Thoracic aorta (tissue), 2 donors: ENCODE results near the gene ALDH7A1. TPM values are rescaled to one million over a fixed set of nuclear protein-coding genes. Genes with fewer than 3 reads are reported as not detected.
A peak's percentile ranks its signal among the peaks of the same experiment; 100 is the strongest.
"Not testable (repeated sequence)": the region's sequence is repeated elsewhere in the genome, so short reads cannot be mapped to it uniquely, and the experiment has no call there.

Experiments used
- ATAC-seq: fragments of 150-250 bp; one replicate; pipeline ENCODE4 v1.8.0; 2017; ENCODE audit warnings: low read depth; ENCODE audit not compliant: insufficient number of reproducible peaks, low FRiP score
- DNase-seq: peaks from one replicate; pipeline ENCODE4 v3.0.0-alpha.2; 2020; ENCODE audit warnings: low spot score
- H3K27ac ChIP-seq, 2 donors: fragments of 200-600 bp; sonication (generic); 1 replicate in 1 of 2; 2 replicates in 1 of 2; pipeline ENCODE4 v1.5.1; 2016; ENCODE audit warnings: mild to moderate bottlenecking in 2 of 2, moderate library complexity in 2 of 2
- H3K27me3 ChIP-seq: fragments of 200-600 bp; sonication (generic); replicated peaks from 2 replicates; pipeline ENCODE4 v1.6.0; 2016; ENCODE audit warnings: mild to moderate bottlenecking; ENCODE audit not compliant: insufficient read depth
- H3K36me3 ChIP-seq: fragments of 200-600 bp; sonication (generic); one replicate; pipeline ENCODE4 v1.5.1; 2016
- H3K4me1 ChIP-seq, 2 donors: fragments of 200-600 bp; sonication (generic); 1 replicate in 1 of 2; 2 replicates in 1 of 2; pipeline versions ENCODE4 v1.5.1 to v1.6.0; 2016; ENCODE audit warnings: low read depth in 2 of 2, mild to moderate bottlenecking in 1 of 2; ENCODE audit not compliant: control insufficient read depth in 1 of 2
- H3K4me3 ChIP-seq: fragments of 200-600 bp; sonication (generic); 2 replicates; pipeline ENCODE4 v1.5.1; 2016; ENCODE audit warnings: mild to moderate bottlenecking
- H3K9me3 ChIP-seq: fragments of 200-600 bp; sonication (generic); 2 replicates; pipeline ENCODE4 v1.5.1; 2016
- total RNA-seq, 2 donors: library from RNA; depleted of rRNA; stranded (reverse); fragments of >200 nt; gene quantifications; one replicate each; pipeline versions ENCODE4 v1.1.0 to v1.2.3, GENCODE V29; 2016
- TF ChIP-seq, protein P1 (sequence below): fragments of 200-600 bp; sonication (generic); IDR thresholded peaks from one replicate; pipeline ENCODE4 v1.5.1; 2019; ENCODE audit warnings: antibody characterized with exemption

ALDH7A1 gene
- total RNA-seq, 2 donors from 2014 or later: 17.6 to 52.6 TPM

DNA sequence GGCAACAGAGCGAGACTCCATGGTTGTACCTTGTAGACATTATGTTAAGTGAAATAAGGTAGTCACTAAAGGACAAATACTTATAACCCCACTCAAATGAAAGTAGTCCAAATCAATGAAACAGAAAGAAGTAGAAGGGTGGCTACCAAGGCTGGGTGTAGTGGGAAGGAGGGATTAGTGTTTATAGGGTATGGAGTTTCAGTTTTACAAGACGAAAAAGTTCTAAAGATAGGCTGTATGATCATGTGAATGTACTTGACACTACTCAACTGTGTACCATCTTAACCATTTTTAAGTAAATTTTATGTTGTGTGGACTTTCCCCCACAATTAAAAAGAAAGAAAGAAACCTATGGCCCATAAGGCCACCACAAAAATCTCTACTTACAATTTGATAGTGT, 32.2 kb downstream of the ALDH7A1 start:
- DNase-seq (no peak), ATAC-seq (no peak)
- no peak overlapping the region for H3K27ac ChIP-seq
- no peaks in the 10 kb centered on the region for H3K27me3 ChIP-seq
- TF ChIP-seq, protein P1, sequence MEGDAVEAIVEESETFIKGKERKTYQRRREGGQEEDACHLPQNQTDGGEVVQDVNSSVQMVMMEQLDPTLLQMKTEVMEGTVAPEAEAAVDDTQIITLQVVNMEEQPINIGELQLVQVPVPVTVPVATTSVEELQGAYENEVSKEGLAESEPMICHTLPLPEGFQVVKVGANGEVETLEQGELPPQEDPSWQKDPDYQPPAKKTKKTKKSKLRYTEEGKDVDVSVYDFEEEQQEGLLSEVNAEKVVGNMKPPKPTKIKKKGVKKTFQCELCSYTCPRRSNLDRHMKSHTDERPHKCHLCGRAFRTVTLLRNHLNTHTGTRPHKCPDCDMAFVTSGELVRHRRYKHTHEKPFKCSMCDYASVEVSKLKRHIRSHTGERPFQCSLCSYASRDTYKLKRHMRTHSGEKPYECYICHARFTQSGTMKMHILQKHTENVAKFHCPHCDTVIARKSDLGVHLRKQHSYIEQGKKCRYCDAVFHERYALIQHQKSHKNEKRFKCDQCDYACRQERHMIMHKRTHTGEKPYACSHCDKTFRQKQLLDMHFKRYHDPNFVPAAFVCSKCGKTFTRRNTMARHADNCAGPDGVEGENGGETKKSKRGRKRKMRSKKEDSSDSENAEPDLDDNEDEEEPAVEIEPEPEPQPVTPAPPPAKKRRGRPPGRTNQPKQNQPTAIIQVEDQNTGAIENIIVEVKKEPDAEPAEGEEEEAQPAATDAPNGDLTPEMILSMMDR: no peak
- peaks cover 14% of the 10 kb centered on the region for H3K36me3 ChIP-seq
- H3K9me3 ChIP-seq: no peaks in the 10 kb centered on the region
- peaks cover 0 to 10% of the 10 kb centered on the region in 2 donors for H3K4me1 ChIP-seq
- H3K4me3 ChIP-seq: no peak overlapping the region

DNA sequence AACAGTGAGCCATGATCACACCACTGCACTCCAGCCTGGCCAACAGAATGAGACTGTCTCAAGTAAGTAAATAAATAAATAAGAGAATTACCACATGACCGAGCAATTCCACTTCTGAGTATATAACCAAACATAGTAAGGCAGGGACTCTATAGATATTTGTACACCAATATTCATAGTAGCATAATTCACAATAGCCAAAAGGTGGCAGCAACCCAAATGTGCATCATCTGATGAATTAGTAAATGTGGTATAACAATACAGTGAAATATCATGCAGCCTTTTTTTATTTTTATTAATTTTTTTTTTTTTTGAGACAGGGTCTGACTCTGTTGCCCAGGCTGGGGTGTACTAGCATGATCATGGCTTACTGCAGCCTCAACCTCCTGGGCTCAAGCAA, 33.1 kb downstream of the ALDH7A1 start:
- TF ChIP-seq, protein P1: no peak
- no peak for ATAC-seq
- Histone ChIP-seq H3K9me3 (no peaks in the 10 kb centered on the region), H3K27ac (no peak overlapping the region), H3K4me3 (no peak overlapping the region), H3K4me1 (peaks cover 0 to 10% of the 10 kb centered on the region in 2 donors), H3K36me3 (peaks cover 7% of the 10 kb centered on the region), H3K27me3 (no peaks in the 10 kb centered on the region)
- DNase-seq: no peak

DNA sequence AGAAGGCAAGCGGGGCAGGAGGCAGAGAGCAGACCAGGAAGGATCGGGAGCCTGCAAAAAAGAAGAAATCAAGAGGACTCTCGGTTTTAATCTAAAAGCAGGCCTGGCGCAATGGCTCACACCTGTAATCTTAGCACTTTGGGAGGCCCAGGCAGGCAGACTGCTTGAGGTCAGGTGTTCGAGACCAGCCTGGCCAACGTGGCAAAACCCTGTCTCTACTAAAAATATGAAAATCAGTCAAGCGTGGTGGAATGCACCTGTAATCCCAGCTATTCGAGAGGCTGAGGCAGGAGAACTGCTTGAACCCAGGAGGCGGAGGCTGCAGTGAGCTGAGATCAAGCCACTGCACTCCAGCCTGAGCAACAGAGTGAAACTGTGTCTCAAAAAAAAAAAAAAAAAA, 39.9 kb downstream of the ALDH7A1 start:
- not testable (repeated sequence) for H3K4me3 ChIP-seq, H3K27me3 ChIP-seq, ATAC-seq, H3K9me3 ChIP-seq, DNase-seq, H3K27ac ChIP-seq
- Histone ChIP-seq H3K4me1 (peaks cover 0 to 10% of the 10 kb centered on the region in 2 donors), H3K36me3 (peaks cover 36% of the 10 kb centered on the region)

DNA sequence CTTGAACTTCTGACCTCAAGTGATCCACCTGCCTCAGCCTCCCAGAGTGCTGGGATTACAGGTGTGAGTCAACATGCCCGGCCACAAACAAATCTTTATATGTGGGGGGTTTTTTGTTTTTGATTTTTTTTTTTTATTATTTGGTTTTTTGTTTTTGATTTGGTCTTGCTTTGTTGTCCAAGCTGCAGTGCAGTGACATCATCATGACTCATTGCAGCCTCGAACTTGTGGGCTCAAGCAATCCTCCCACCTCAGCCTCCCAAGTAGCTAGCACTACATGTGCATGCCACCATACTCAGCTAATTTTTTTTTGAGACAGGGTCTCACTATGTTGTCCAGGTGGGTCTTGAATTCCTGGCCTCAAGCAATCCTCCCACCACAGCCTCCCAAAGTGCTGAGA, 42.4 kb downstream of the ALDH7A1 start:
- TF ChIP-seq, protein P1: no peak
- Histone ChIP-seq H3K4me1 (no peaks in the 10 kb centered on the region), H3K4me3 (no peak overlapping the region), H3K36me3 (peaks cover 35% of the 10 kb centered on the region), H3K27me3 (no peaks in the 10 kb centered on the region), H3K9me3 (no peaks in the 10 kb centered on the region), H3K27ac (no peak overlapping the region)
- DNase-seq: no peak
- no peak for ATAC-seq

DNA sequence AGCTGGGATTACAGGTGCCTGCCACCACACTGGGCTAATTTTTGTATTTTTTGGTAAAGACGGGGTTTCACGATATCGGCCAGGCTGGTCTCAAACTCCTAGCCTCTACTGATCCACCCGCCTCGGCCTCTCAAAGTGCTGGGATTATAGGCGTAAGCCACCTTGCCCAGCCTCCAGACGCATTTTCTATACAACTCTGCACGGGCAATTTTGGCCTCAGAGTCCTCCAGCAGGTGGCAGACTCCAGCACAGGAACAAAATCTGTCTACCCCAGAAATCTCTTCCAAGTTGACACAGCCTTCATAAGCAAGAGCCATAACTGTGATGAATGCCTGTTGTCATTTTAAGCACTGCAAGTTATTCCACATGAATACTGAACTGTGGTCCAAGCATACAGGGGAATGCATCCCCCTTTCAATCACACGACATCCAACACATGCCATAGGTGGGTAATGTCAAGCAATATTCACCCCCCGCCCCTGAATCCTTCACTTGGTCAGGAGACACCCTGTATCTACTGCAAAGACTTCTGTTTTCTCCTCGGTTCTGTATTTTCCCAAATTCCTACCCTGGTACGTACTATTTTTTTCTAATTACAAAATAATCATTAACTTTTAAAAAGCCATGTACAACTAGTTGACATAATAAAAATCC, 50.8 kb downstream of the ALDH7A1 start:
- TF ChIP-seq, protein P1: peak; percentile 11
- DNase-seq: no peak
- ATAC-seq: no peak
- Histone ChIP-seq H3K9me3 (no peaks in the 10 kb centered on the region), H3K4me3 (no peak overlapping the region), H3K36me3 (peaks cover 20% of the 10 kb centered on the region), H3K27me3 (no peaks in the 10 kb centered on the region), H3K4me1 (no peaks in the 10 kb centered on the region), H3K27ac (no peak overlapping the region)

DNA sequence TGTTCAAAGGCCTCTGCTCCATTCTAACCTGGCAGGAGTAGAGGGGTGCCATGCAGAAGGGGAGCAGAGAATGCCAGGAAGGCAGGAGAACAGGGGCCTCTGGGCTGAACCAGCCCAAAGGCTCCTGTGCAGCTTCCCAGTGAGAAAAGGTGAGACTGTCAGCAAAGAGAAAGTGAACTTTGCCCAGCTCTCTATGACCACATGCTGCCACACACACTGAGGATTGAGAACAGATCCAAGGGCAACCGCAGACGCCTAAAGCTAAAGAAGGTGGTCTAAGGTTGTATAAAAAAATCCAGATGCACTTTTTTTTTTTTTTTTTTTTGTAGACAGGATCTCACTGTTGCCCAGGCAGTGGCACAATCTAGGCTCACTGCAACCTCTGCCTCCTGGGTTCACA, 51.4 kb downstream of the ALDH7A1 start:
- Histone ChIP-seq H3K27ac (no peak overlapping the region), H3K4me1 (no peaks in the 10 kb centered on the region), H3K9me3 (no peaks in the 10 kb centered on the region), H3K27me3 (no peaks in the 10 kb centered on the region), H3K4me3 (no peak overlapping the region), H3K36me3 (peaks cover 20% of the 10 kb centered on the region)
- TF ChIP-seq, protein P1: no peak
- DNase-seq (no peak), ATAC-seq (no peak)
